SU-DHL-6 (cell line): ENCODE measurements around the gene P2RY1.

Source experiments
- H2AFZ ChIP-seq: fragments of 200-600 bp; sonication (generic); 2 replicates; pipeline ENCODE4 v1.6.1; 2014; ENCODE audit warnings: low read depth, mild to moderate bottlenecking, moderate library complexity, mixed read lengths, antibody characterized with exemption, low read length; ENCODE audit not compliant: severe bottlenecking
- H3F3A ChIP-seq: fragments of 200-600 bp; shearing (Covaris generic); 2 replicates; pipeline ENCODE4 v1.6.0; 2016; ENCODE audit warnings: antibody characterized with exemption, mild to moderate bottlenecking; ENCODE audit not compliant: insufficient read depth
- H3K27ac ChIP-seq: fragments of 200-600 bp; sonication (generic); 2 replicates; pipeline ENCODE4 v1.5.1; 2016; ENCODE audit warnings: low read depth, mild to moderate bottlenecking, low read length, moderate library complexity, mixed read lengths
- H3K27me3 ChIP-seq: fragments of 200-600 bp; sonication (generic), shearing (Covaris generic); 2 replicates; pipeline ENCODE4 v1.6.0; 2014; ENCODE audit warnings: mild to moderate bottlenecking, low read length
- H3K36me3 ChIP-seq: fragments of 200-600 bp; sonication (generic); 2 replicates; pipeline ENCODE4 v1.6.1; 2014; ENCODE audit warnings: mild to moderate bottlenecking, low read length, mixed read lengths
- H3K4me2 ChIP-seq: fragments of 300-600, 200-600 bp; shearing (Covaris generic), sonication (generic); 2 replicates; pipeline ENCODE4 v1.6.0; 2014; ENCODE audit warnings: low read length, low read depth, mild to moderate bottlenecking; ENCODE audit not compliant: poor library complexity, severe bottlenecking
- H3K4me3 ChIP-seq: fragments of 200-600 bp; sonication (generic); 2 replicates; pipeline ENCODE4 v1.5.1; 2014; ENCODE audit warnings: antibody characterized with exemption, low read length, mild to moderate bottlenecking, mixed read lengths; ENCODE audit not compliant: insufficient read depth, poor library complexity, severe bottlenecking
- H3K79me2 ChIP-seq: fragments of 200-600 bp; sonication (generic); 2 replicates; pipeline ENCODE4 v1.6.1; 2014; ENCODE audit warnings: mild to moderate bottlenecking, low read length, moderate library complexity; ENCODE audit not compliant: insufficient read depth
- H3K9ac ChIP-seq: fragments of 200-600 bp; sonication (generic); 2 replicates; pipeline ENCODE4 v1.7.0; 2014; ENCODE audit warnings: mild to moderate bottlenecking, low read length
- H3K9me2 ChIP-seq: fragments of 200-600 bp; sonication (generic); replicated peaks from 2 replicates; pipeline ENCODE4 v1.6.1; 2014; ENCODE audit warnings: low read length; ENCODE audit not compliant: insufficient read depth
- H3K9me3 ChIP-seq: fragments of 200-600 bp; sonication (generic); 2 replicates; pipeline ENCODE4 v1.6.1; 2014; ENCODE audit warnings: low read length, mixed read lengths; ENCODE audit not compliant: insufficient read depth
- H4K20me1 ChIP-seq: fragments of 200-600 bp; sonication (generic); 2 replicates; pipeline ENCODE4 v1.6.1; 2014; ENCODE audit warnings: low read depth, mild to moderate bottlenecking, antibody characterized with exemption, low read length, moderate library complexity, mixed read lengths
- CTCF ChIP-seq: fragments of 200-600 bp; sonication (generic); IDR thresholded peaks from one replicate; pipeline ENCODE4 v1.5.1; 2017; ENCODE audit warnings: antibody characterized with exemption, mild to moderate bottlenecking, low read length, moderate library complexity; ENCODE audit not compliant: insufficient read depth, poor library complexity, severe bottlenecking
- EZH2phosphoT487 ChIP-seq: fragments of 200-600 bp; sonication (generic), shearing (Covaris generic); conservative IDR thresholded peaks from 2 replicates; pipeline ENCODE4 v1.6.1; 2018; ENCODE audit warnings: mild to moderate bottlenecking, antibody characterized with exemption, low read length, moderate library complexity, mixed read lengths

P2RY1 gene

DNA sequence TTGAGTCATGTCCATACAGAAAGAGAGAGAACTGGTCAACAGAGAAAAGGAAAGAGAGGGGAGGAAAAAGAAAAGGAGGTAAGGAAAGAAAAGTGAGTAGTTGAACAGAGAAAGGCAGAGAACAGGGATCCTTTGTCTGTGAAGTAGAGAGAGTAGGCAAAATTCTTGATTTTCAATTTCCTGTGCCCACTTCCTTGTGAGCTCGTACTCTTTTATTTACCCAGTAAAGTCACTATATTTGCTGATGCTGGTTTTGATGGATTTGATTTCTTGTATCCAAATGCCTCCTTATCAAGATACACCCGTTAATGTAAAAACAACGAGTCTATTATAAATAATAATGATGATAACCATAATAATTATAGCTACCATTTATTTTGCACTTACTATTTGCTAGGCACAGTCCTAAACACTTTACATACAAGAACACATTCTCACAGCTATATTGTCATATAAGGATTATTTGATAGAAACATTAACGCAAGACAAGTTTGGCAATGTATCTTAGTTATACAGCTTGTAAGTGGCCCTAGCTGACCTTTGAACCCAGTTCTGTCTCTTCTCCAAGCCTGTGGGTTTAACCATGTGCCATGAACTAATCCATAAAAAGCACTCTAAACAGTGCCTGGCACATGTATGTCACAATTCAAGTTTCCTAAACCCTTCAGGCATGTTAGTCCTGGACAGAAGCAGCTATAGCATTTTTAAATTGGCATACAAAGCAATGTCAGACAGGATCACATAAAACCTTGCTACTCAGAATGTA is 6.7 kb upstream of the P2RY1 start:
- Histone ChIP-seq H3K4me2 (no peak overlapping the region), H3K36me3 (no peaks in the 10 kb centered on the region), H3F3A (no peaks in the 10 kb centered on the region), H3K9me2 (no peaks in the 10 kb centered on the region), H3K9ac (no peak overlapping the region), H4K20me1 (no peaks in the 10 kb centered on the region), H3K27me3 (no peaks in the 10 kb centered on the region), H3K9me3 (no peaks in the 10 kb centered on the region), H3K27ac (no peak overlapping the region), H3K79me2 (no peaks in the 10 kb centered on the region), H3K4me3 (no peak overlapping the region), H2AFZ (no peak overlapping the region)
- no peak for TF ChIP-seq EZH2phosphoT487
- no peak for TF ChIP-seq CTCF

DNA sequence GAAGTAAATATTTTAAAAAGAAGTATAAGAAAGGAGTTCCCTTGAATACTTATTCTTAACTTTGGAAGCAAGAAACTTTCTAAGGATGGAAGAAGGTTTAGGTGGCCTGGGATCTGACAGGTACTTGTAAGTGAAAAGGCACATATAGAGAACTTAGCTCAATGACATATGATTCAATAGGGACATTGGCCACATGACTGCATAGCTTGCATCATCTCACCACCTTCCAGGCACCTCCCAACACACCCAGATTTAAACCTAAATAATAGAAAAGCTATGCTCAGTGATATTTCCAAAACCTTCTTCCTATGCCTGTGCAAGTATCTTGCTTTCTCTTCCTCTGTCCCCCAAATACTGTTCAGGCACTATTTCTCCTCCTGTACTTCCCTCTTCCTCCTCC is 4.7 kb upstream of the P2RY1 start:
- Histone ChIP-seq H3K79me2 (no peaks in the 10 kb centered on the region), H3K36me3 (no peaks in the 10 kb centered on the region), H3F3A (no peaks in the 10 kb centered on the region), H3K9me2 (no peaks in the 10 kb centered on the region), H3K4me3 (no peak overlapping the region), H2AFZ (no peak overlapping the region), H4K20me1 (no peaks in the 10 kb centered on the region), H3K4me2 (no peak overlapping the region), H3K27ac (no peak overlapping the region), H3K9ac (no peak overlapping the region), H3K9me3 (no peaks in the 10 kb centered on the region), H3K27me3 (no peaks in the 10 kb centered on the region)
- no peak for TF ChIP-seq CTCF
- TF ChIP-seq EZH2phosphoT487: no peak

DNA sequence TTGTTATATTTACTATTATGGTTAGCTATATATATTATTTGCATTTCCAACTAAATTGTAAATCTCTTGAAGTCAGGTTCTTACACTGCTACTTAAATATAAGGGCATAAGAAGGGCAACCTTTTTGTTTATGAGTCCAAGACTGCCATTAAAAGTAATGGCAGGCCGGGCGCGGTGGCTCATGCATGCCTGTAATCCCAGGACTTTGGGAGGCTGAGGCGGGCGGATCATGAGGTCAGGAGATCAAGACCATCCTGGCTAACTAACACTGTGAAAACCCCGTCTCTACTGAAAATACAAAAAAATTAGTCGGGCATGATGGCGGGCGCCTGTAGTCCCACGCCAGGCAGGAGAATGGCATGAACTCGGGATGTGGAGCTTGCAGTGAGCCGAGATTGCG is 2.9 kb upstream of the P2RY1 start:
- Histone ChIP-seq H3K79me2 (no peaks in the 10 kb centered on the region), H3K27ac (no peak overlapping the region), H3K4me2 (no peak overlapping the region), H3K9me2 (no peaks in the 10 kb centered on the region), H3F3A (no peaks in the 10 kb centered on the region), H3K9ac (no peak overlapping the region), H3K36me3 (no peaks in the 10 kb centered on the region), H2AFZ (no peak overlapping the region), H3K9me3 (no peaks in the 10 kb centered on the region), H4K20me1 (no peaks in the 10 kb centered on the region), H3K4me3 (no peak overlapping the region), H3K27me3 (no peaks in the 10 kb centered on the region)
- TF ChIP-seq CTCF: no peak
- no peak for TF ChIP-seq EZH2phosphoT487
